Left ventricle myocardium superior (tissue), 1 donor: ENCODE data around the gene FOXD4L3. TPM values are rescaled to one million over a fixed set of nuclear protein-coding genes. Genes with fewer than 3 reads are reported as not detected.
A peak's percentile ranks its signal among the peaks of the same experiment; 100 is the strongest.
"Not testable (repeated sequence)": the region's sequence is repeated elsewhere in the genome, so short reads cannot be mapped to it uniquely, and the experiment has no call there.

ENCODE experiments used
- ATAC-seq: fragments of 200-7000 bp; cut with Tn5 transposase; one replicate; pipeline ENCODE4 v1.9.1; 2020; ENCODE audit warnings: mild to moderate bottlenecking, moderate library complexity
- DNase-seq: peaks from one replicate; pipeline ENCODE4 v3.0.0-alpha.2; 2020
- intact Hi-C: fragments of 100-400 bp; cut with micrococcal nuclease; formaldehyde crosslinking; loops from one replicate; pipeline ENCODE4 v1.11.0; 2022
- total RNA-seq: library from RNA; stranded (reverse); fragmentation: NEBNext Ultra II Directional; extraction: Animal tissue kit (Norgen Biotek cat#: 25700); gene quantifications from one replicate; pipeline ENCODE4 v1.2.1, GENCODE V29; 2021
- donor health status: DM: no; HTN: yes; CAD: no; lungs with severe emphysema.

Gene FOXD4L3
- total RNA-seq, 1 donor from 2014 or later: not detected

GRCh38 chr9:68342265-68343025 is 39.8 kb downstream of the FOXD4L3 start:
- DNase-seq, intact Hi-C loops: not testable (repeated sequence)
- peak; percentile 89 for ATAC-seq

DNA sequence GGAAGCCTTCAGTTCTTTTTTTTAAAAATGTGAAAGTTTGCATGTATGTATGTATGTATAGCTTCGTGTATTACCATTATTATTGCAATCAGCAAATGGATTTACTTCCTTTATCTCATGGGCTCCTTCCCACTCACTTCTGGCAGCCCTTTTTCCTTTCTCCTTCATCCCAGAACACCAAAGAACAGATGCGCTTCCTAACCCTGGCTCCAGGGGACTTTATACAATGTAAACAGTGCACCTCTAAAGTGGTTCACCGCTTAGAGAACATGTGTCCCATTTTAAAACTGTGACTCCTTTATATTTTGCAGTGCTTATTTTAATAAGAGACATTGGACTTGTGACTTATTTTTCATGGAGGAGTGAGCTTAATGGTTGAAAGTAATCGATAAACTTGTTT is 40.6 kb downstream of the FOXD4L3 start:
- ATAC-seq, intact Hi-C loops: not testable (repeated sequence)

DNA sequence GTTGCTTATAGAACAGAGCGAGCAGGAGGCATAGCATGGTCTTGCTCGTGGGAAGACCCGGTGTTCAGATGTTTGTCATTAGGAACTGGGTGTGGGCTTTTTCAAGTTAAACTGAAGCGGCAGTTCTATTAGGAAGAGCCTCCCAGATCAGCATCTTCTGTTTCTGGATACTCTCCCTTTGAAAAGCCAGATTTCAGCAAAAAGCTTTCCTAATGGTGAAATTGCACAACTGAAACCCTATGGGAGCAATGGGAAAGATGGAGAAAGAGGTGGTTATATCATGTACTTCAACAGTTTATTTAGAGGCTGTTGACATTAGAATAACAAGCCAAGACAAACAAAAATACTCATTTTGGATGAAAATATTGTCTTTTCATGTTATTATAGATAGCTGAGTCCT is 41.3 kb downstream of the FOXD4L3 start:
- DNase-seq, intact Hi-C loops: not testable (repeated sequence)
- peak; percentile 67 for ATAC-seq

More for the DNA sequence above, 40.6 kb downstream of the FOXD4L3 start:
- not testable (repeated sequence) for DNase-seq

GRCh38 chr9:68351689-68352088 is 49.0 kb downstream of the FOXD4L3 start:
- intact Hi-C loops, DNase-seq: not testable (repeated sequence)
- ATAC-seq: peak; percentile 23

Other genes with a start within 250 kb of the FOXD4L3 start
- gene ZNG1C, start 60.9 kb upstream of the FOXD4L3 start, total RNA-seq: 5.3 TPM
- 150 TPM for gene PGM5, start 53.7 kb downstream of the FOXD4L3 start, total RNA-seq
- not detected for gene TMEM252, start 238.0 kb downstream of the FOXD4L3 start, total RNA-seq